SHP77 (cell line): ENCODE data around the gene SNX20.

Experiments used
- DNase-seq, 2 experiments: peaks; one replicate each; lab custom pipeline; 2025; lab: John Stamatoyannopoulos, UW

SNX20 gene, protein sequence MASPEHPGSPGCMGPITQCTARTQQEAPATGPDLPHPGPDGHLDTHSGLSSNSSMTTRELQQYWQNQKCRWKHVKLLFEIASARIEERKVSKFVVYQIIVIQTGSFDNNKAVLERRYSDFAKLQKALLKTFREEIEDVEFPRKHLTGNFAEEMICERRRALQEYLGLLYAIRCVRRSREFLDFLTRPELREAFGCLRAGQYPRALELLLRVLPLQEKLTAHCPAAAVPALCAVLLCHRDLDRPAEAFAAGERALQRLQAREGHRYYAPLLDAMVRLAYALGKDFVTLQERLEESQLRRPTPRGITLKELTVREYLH

GRCh38 chr16:50681021-50681885 lies at the start of gene SNX20:
SNX20 (minus strand) TSS chr16:50681312; CDS start chr16:50677526, 3,786 bp downstream.
- no peak for DNase-seq

- no peak for DNase-seq
These were observed 43.2 kb upstream of the SNX20 start for GRCh38 chr16:50724306-50724705.

DNA sequence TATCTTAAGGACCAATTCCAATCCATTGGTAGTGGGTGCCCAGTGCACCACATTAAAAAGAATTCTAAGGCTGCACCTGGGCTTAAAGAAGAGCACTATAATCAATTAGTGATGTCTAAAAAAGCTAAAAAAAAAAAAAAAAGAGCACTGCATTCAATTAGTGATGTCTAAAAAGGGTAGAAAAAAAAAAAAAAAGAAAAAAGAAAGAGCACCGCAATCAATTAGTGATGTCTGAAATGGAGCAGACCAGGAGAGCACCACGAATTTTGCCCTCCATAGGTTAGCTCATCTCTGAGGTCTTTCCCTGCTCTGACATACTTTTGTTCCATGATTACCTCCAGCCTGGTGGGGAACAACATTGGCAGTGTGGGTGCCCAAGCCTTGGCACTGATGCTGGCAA lies 41.8 kb upstream of the SNX20 start:
- no peak for DNase-seq

GRCh38 chr16:50722405-50722737 lies 41.3 kb upstream of the SNX20 start:
- no peak for DNase-seq

DNA sequence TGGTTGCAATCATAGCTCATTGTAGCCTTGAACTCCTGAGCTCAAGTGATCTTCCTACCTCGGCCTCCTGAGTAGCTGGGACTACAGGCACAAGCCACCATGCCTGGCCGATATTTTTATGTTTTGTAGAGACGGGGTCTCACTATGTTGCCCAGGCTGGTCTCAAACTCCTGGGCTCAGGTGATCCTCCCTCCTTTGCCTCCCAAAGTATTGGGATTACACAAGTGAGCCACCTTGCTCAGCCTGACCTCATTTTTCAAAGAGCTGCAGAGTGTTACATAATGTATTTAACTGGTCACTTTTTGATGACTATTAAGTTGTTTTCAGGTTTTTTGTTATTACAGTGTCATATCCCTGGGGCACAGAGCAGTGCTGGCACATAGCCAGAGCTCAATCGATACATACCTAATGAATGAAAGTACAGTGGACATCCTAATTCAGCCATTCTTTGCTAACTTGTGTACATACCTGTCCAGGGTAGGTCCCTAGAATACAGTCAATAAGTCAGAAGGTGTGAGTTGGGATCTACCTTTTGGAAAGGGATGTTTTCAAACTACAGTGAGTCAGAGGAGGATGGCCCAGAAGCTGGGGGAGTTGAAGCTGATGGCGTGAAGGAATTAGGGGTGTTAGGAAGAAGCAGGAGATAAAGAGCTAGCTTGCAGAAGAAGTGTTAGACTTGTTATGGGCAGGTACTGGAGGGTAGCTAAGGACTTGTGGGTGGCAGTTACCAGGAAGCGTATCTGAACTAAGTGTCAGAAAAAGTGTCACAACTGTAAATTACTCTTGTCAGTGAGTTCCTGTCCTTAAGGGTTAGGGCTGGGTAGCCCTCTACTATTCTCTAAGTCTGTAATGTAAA lies 40.7 kb upstream of the SNX20 start:
- no peak for DNase-seq

GRCh38 chr16:50719401-50720337 lies 38.6 kb upstream of the SNX20 start:
- DNase-seq = peak; percentile 33 to 62

DNA sequence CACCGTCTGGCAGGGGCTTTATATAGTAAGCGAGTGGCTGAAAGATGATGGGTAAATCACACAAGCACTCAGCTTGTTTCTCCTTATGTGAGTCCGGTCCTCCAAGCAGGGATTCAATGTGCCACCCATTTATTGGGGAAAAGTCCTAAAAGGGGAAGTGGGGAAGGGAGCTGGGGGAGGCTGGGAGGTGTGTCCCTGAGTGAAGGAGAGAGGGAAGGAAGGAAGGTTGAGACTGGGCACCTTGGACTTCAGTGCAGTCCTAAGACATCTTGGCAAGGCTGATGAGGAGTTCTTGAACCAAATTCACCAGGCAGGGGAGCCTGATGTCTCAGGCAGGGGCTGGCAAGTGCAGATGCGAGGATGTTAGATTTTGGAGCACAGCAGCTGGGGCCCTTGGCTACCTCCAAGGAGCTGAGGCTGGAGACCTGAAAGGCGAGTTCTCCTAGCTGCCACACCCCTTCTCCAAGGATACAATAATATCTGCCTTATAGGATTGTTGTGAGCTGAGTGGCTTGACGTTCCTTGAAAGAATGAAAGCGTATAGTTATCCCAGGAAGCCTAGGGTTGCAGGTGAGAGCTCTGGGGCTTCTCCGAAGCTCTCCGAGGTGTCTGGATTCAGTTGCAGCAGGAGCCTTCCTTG lies 37.8 kb upstream of the SNX20 start:
- DNase-seq = no peak

- no peak for DNase-seq
These were observed 37.1 kb upstream of the SNX20 start for GRCh38 chr16:50718061-50718760.

GRCh38 chr16:50717494-50717893 lies 36.4 kb upstream of the SNX20 start:
- DNase-seq = no peak

DNA sequence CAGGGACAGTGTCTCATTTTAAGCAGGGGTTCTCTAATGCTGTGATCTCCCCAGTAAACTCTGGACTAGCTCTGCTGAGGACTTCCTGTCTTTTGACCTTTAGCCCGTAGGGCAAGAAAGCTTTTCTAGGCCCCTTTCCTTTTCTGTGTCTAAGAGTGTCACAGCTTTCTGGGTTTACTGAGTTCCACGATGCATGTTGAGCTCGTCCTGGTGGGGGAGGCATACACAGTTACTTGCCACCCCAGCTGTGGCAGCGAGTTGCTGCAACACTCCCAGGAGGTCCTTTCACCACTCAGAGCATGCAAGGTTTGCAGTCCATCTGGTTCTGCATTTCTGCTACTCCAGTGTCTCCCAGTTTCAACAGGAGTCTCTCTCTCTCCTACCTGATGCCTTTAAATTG lies 36.0 kb upstream of the SNX20 start:
- DNase-seq = no peak

GRCh38 chr16:50712956-50713355 lies 31.8 kb upstream of the SNX20 start:
- no peak for DNase-seq

- no peak for DNase-seq
These were observed 31.4 kb upstream of the SNX20 start for GRCh38 chr16:50712560-50712898.

GRCh38 chr16:50711862-50712559 lies 30.9 kb upstream of the SNX20 start:
- peak; percentile 27 to 79 for DNase-seq

GRCh38 chr16:50711040-50711439 lies 29.9 kb upstream of the SNX20 start:
- no peak for DNase-seq

DNA sequence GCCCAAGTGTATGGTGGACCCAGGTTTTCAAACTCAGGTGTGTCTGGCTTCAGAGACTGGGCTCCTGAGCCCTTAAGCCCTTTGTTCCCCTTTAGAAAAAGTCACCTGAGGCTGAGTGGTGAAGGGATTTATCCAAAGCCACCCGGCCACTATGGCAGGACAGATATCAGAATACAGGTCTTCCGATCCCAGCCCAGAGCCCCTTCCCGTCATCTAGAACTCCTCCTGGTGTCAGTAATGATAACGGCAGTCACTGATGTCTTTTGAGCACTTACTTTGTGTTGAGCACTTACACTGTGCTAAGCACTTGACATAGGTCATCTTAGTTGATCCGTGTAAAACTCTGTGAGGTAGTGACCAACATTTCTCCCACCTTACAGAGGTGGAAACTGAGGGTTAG lies 28.9 kb upstream of the SNX20 start:
- no peak for DNase-seq

GRCh38 chr16:50709061-50709684 lies 28.1 kb upstream of the SNX20 start:
- DNase-seq = no peak

- no peak for DNase-seq
These were observed 27.4 kb upstream of the SNX20 start for GRCh38 chr16:50708373-50709060.

- DNase-seq = no peak
These were observed 25.1 kb upstream of the SNX20 start for GRCh38 chr16:50706250-50706649.
